Limb (tissue), 2 donors: ENCODE data around the gene HTR3B.

Source experiments
- DNase-seq, 2 donors: peaks; one replicate each; pipeline ENCODE4 v3.0.0-alpha.2; 2016; ENCODE audit errors: extremely low spot score in 2 of 2

HTR3B gene

GRCh38 chr11:113989916-113990315 lies 85.3 kb downstream of the HTR3B start:
- no peak for DNase-seq

- peak; percentile 36 to 79 for DNase-seq
Observed at GRCh38 chr11:113991170-113991569, 86.6 kb downstream of the HTR3B start.

GRCh38 chr11:113991718-113992458 lies 87.3 kb downstream of the HTR3B start:
- no peak for DNase-seq

GRCh38 chr11:113992459-113993110 lies 88.0 kb downstream of the HTR3B start:
- DNase-seq, result no peak

- peak in 1 of 2 donors; percentile 44 for DNase-seq
Observed at GRCh38 chr11:113994077-113994954, 89.7 kb downstream of the HTR3B start.
